Left colon (tissue), 2 donors: ENCODE results near the gene INF2. TPM values are rescaled to one million over a fixed set of nuclear protein-coding genes. Genes with fewer than 3 reads are reported as not detected.
"Not testable (repeated sequence)": the region's sequence is repeated elsewhere in the genome, so short reads cannot be mapped to it uniquely, and the experiment has no call there.

ENCODE experiments used
- ATAC-seq: fragments of 200-7000 bp; cut with Tn5 transposase; one replicate; pipeline ENCODE4 v1.9.1; 2020; ENCODE audit warnings: mild to moderate bottlenecking, moderate library complexity
- DNase-seq, 2 donors: peaks; one replicate each; pipeline ENCODE4 v3.0.0-alpha.2; 2020
- intact Hi-C, 2 donors: fragments of 100-400 bp; cut with DNase I in 1 of 2; cut with micrococcal nuclease in 1 of 2; formaldehyde crosslinking; loops; one replicate each; pipeline versions ENCODE4 v1.11.2 to v1.14.0; 2022; cut with DNase I, micrococcal nuclease
- total RNA-seq, 2 donors: library from RNA; stranded (reverse); fragmentation: NEBNext Ultra II Directional; extraction: Animal tissue kit (Norgen Biotek cat#: 25700); gene quantifications; one replicate each; pipeline ENCODE4 v1.2.1, GENCODE V29; 2021
- donor health status: DM: no; HTN: no; CAD: no.
- donor health status: DM: yes; HTN: yes; CAD: no.

Gene INF2
- total RNA-seq, 2 donors from 2014 or later = 187 to 203 TPM

DNA sequence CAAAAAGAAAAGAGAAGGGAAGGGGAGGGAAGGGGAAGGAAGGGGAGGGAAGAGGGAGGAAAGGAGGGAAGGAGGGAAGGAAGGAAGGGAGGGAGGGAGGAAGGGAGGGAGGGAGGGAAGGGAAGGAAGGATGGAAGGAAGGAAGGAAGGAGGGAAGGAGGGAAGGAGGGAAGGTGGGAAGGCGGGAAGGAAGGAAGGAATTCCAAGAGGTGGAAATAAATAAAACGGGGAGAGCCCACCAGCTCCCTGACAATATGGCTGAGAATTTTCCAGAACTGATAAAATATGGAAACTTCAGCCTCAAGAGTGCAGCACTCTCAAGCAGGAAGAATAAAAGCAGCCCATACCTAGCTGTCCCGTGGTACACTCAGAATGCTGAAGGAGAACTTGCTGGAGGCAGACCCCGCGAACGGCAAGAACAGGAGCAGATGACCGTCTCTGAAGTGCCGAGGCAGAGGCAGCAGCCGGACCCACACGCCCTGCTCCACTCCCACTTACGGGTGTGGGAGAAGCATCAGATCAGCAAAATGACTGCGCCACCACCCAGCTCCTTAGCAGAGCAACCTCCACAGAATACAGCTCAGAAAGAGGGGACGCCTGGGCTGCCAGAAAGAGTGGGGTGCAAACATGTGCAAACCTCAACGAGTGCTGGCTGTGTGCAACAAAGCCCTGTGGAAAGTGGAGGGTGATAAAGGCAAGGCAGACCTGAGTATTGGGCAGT is 34.1 kb upstream of the INF2 start:
- intact Hi-C loops = no loop called here
- DNase-seq (no peak), ATAC-seq (no peak)

DNA sequence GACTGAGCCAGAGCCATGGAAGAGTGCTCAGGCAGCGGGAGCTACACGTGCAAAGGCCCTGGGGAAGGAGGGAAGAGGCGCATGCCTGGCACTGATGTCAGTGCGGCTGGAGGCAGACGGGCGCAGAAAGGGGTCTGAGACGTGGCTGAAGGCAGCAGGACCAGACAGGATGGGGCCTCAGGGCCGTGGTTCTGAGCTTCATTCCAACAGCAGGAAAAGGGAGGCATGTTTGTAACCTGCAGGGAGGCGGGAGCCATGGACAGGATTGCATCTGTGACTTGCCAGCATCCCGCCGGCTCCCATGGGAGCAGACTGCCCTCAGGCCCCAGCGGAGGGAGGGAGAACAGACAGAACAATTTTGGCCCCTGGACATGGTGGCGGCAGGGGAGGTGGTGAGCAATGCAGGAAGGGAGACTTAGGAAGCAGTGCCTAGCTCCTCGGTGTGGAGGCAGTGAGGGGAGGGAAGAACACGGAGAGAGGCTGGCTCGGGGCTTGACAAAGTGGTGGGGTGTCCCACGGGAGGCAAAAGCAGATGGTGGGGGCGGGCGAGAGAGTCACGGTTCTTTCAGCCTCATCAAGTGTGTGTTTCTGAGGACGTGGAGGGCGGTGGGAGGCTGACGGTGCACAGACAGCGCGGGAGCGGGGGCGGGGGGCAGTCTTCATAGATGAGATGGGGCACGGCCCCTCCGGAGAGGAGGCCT is 33.3 kb upstream of the INF2 start:
- intact Hi-C loops = no loop called here
- DNase-seq (no peak), ATAC-seq (no peak)

DNA sequence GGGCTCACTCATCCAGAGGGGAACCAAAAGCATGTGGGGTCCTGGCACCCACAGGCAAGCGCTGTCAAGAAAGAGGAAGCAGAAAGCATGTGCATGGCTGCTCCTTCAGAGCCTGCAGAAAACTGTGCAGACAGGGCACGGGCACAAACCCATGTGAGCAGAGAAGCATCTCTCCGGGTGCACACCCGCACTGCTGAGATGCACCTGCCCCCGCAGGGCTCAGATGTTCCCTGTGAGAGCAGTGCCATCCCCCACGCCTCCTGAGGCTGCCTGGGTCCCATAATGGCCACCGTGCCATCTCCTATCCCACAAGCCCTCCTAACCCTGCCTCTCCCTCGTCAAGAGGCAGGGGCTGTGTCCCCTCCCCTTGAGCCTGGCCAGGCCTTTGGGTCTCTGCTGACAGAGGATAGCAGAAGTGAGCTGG is 32.3 kb upstream of the INF2 start:
- no peak for DNase-seq
- ATAC-seq = peak; percentile 42
- intact Hi-C loops = no loop called here

DNA sequence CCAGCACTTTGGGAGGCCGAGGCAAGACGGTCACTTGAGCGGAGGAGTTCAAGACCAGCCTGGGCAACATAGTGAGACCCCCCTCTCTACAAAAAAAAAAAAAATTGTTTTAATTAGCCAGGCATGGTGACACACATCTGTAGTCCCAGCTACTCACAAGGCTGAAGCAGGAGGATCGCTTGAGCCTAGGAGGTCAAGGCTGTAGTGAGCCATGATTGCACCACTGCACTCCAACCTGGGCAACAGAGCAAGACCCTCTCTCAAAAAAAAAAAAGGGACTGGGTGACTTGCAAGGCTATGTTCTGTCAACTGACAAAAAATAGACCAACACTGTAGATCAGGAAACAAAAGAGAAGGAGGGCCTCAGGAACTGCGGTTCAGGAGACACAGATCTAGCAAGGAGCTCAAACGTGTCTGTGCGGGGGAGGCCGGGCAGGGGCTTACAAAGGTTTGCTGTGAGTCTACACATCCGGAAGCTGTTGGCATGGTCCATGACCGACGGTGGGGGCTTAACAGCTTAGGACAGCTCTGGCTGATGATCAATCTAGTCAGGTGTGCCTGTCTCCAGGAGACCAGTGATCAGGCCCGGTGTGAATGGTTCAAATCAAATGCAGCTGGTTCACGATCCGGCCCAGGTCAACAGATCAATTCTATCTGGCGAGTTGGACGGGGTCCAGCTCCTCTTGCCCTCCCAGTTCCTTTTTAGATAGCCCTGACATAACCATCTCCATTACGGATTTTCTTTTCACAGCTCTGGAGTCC is 31.7 kb upstream of the INF2 start:
- intact Hi-C loops = no loop called here
- no peak for DNase-seq
- ATAC-seq = no peak

- intact Hi-C loops = no loop called here
- DNase-seq (no peak), ATAC-seq (no peak)
Measured at GRCh38 chr14:104658325-104658712, 31.1 kb upstream of the INF2 start.

DNA sequence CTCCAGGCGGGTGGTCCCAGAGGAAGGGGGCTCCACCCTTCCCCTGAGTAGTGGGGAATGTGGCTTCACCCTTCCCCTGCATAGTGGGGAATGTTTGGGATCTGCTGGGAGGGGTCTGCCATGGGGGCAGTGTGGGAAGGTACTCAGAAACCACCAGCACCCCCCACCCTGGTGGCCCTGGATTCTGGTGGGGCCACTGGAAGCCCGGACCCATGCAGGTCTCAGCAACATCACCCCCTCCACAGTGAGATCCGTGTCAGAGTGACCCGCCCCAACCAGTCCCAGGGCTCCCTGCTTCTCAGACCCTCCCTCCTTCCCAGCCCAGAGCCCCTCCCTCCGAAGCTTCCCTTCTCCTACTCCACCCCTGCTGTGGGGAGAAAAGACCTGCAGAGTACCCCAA is 30.3 kb upstream of the INF2 start:
- intact Hi-C loops = no loop called here
- DNase-seq (no peak), ATAC-seq (no peak)

DNA sequence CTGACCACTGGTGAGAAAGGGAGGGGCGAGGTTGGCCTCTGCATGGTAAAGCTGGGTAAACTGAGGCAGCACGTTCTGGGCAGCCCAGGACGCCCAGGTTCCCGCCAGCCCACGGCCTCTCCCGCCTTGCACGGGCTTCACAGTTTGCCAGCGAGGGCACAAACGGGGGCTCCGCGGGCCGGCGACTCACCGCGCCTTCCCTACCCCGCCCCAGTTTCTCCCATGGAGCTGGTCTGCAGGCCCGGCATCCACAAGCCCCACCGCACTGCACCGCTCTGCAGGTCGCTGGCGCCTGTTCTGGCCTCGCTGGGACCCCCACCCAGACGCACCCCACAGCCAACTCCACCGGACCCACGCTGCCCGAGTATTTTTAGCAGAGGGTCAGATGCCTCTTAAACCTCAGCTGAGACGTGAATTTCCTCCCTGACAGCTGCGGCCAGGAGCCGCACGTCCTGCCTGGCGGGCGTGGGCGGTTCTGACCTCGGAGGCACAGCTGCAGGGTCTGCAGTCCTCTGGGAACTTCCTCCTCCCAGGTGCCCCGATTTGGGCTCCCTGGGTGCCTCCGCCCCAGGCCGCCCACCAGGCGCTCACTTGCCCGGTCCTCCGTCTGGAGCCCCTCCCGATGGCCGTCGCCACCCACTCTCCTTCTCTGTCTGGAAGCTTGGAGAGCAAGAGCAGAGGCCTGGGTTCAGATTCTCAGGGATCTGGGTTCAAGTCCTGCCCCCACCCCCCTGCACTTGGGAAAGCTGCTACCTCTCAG is 29.5 kb upstream of the INF2 start:
- intact Hi-C loops = no loop called here
- peak; percentile 6 for ATAC-seq
- no peak for DNase-seq

GRCh38 chr14:104660597-104660996 is 28.8 kb upstream of the INF2 start:
- ATAC-seq (no peak), DNase-seq (peak in 1 of 2 donors; percentile 50)
- intact Hi-C loops = no loop called here

GRCh38 chr14:104661086-104661485 is 28.3 kb upstream of the INF2 start:
- DNase-seq (no peak), ATAC-seq (no peak)
- intact Hi-C loops = no loop called here

DNA sequence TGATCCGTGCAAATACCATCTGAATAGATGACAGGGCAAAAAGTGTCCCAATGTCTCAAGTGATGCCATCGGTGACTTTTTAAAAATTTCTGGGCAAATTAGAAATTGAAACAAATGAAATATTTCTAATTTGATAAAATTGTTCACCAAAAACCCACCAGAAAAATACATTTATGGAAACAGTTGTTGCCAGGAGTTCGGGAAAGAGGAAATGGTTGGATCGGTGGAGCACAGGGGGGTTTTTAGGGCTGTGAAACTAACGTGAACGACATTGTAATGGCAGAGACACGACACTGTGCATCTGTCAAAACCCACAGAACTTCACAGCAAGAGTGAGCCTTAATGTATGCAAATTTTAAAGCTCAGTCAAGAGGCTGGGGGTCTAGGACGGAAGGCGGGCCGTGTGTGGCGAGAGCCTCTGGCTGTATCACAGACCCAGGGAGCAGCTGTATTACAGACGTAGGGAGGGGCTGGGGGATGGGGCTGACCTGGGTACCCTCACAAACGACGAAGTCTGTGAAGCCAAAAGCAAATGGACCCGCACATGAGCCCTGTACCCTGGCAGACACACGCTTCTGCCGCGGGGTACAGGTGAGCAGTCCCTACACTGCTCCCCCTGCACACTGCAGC is 27.8 kb upstream of the INF2 start:
- ATAC-seq, intact Hi-C loops, DNase-seq: not testable (repeated sequence)

GRCh38 chr14:104662472-104662871 is 26.9 kb upstream of the INF2 start:
- intact Hi-C loops, ATAC-seq, DNase-seq: not testable (repeated sequence)

DNA sequence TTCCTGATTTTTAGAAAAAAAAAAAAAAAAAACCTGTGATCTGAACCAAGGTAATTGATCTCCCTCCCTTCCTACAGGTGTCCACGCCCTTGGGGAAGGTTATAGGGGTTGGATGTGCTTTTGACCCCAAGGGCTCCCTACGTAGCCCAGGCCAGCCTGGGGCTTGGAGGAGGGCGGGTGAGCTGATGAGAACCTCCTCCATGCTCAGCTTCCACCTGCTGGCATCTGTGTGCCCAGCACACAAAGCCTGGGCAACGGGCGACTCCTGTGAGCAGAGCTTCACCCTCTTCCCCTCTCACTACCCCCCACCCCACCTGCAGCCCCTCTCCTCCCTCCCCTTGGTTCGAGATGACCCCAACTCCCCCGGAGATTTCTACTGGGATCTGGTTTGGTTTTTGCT is 25.3 kb upstream of the INF2 start:
- intact Hi-C loops = no loop called here
- no peak for DNase-seq
- ATAC-seq = no peak

- no peak for DNase-seq
- intact Hi-C loops = no loop called here
Measured at GRCh38 chr14:104664588-104664987, 24.8 kb upstream of the INF2 start.

DNA sequence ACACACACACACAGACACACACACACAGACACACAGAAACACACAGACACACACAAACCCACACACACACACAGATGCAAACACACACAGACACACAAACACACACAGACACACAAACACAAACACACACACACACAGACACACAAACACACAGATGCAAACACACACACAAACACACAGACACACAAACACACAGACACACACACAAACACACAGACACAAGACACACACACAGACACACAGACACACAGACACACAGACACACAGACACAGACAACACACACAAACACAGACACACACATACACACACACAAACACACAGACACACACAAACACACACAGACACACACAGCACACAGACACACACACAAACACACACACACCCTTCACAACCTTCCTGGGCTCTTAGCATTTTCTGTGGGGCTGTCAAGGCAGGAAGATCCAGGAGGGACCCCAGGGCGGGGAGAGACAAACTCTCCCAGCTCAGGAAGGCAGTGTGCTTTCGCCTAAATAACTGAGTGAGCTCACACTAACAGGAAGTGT is 24.2 kb upstream of the INF2 start:
- ATAC-seq (peak; percentile 74), DNase-seq (no peak)
- intact Hi-C loops = no loop called here

More at GRCh38 chr14:104664588-104664987, 24.8 kb upstream of the INF2 start:
- no peak for ATAC-seq

- ATAC-seq (peak; percentile 97), DNase-seq (peak in 1 of 2 donors; percentile 76)
- intact Hi-C loops = no loop called here
Measured at GRCh38 chr14:104665657-104666522, 23.5 kb upstream of the INF2 start.

GRCh38 chr14:104666523-104666895 is 22.9 kb upstream of the INF2 start:
- ATAC-seq, intact Hi-C loops, DNase-seq: not testable (repeated sequence)

- intact Hi-C loops = no loop called here
- DNase-seq (no peak), ATAC-seq (no peak)
Measured at GRCh38 chr14:104666981-104667380, 22.4 kb upstream of the INF2 start.
